ENCODE measurements around the gene SORCS2.
A peak's percentile ranks its signal among the peaks of the same experiment; 100 is the strongest.

SORCS2 gene

GRCh38 chr4:7738458-7739076 is 546.2 kb downstream of the SORCS2 start:
- no peak for DNase-seq

DNA sequence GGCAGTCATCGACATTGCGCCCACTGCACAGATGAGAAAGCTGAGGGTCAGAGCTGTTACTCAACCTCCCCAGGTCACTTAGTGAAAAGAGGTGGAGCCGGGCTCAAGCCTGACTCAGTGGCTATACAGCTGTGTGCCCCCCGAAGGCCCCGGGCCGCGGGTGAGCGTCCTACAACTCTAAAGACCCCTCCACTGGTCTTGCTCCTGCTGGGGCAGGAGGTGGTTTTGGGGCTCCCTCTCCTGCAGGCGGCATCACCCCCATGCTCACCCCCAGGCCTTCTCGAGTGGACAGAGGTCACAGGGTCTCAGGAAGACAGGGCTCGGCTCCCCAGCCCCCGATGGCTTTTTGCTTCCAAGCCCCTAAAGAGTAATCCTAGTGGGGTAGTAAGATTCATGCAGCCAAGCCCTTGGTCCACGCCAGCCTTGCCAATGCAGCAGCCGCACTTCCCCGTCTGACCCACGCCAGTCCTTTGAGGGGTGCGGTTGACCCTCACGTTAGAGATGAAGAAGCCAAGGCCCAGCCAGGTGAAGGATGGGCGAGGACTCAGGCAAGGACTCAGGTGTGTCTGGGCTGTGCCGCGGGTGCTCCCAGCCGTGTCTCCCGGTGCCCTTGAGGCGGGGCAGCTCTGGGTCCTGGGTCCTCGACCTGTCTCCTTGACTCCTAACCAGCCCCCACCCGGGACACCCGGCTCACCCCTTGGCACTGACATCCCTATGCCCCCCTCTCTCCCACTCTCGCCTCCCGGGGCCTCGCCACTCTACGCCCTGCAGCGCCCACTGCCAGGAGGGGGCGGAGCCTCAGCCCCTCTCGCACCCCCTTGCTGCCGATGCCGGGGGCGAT is 547.0 kb downstream of the SORCS2 start:
- DNase-seq = no peak

GRCh38 chr4:7739918-7740865 is 547.9 kb downstream of the SORCS2 start:
- no peak for DNase-seq

DNA sequence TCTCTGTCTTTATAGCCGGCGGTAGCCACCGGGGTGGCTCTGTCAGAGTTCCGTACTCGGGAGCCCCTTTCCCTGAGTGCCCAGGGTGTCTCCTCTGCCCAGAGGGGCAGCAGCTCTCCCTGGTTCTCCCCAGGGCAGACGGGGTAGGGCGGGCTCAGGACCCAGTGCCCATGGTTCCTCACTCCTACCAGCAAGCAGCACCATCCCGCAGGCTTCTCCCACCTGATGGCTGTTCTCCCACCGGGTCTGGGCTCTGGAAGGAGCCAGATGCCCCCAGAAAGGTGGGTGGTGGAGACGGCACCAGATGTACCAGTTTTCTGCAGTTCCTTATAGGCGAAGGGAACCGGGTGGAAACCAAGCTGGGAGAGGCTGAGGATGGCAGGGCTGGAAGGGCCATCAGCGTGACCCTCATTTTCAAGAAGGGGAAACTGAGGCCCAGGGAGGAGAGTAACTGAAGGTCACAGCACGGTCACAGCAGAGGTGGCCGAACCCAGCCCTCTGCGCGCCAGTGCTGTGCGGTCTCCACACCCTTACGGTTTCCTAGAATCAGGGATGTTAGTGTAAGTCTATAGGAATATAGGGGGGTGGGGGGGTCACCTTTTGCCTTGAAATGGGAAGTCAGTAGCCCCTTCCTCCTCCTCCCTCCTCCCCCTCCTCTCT is 548.7 kb downstream of the SORCS2 start:
- no peak for DNase-seq

DNA sequence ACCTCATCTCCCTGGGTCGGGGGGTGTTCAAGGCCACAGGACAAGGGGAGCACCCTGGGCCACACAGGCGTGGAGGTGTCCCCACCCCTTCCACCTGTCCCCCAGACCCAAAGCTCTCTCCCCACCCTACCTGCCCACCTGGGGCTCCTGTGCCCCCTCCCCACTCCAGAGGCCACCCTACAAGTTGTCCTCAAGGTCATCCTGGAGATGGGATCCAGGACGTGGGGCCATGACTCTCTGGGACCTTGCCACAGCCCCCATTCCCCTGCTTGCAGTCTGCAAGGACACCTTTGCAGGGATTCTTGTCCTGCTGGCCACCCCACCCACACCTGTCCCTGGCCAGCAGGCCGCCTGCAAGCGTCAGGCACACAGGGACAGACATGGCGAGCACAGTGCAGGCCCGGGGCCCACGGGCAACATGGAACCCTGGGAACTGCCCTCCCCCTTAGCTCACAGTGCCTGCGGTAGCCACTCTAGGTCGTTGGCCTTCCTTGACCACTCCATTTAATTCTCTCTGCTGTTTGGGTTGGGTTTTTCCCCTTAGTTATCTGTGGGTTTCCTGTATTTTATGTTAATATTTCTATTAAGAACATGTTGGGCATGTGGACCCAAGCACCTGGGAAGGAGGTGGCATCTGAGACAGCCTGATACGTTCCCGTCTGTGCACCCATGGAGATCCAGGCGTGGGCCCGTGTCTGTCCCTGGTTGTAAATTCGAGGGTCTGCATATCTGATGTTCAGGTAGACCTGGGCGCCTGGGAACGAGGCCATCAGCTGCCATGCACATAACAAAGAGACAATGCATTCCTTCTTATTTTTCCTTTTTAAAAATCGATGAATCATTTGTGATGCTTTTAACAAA is 549.8 kb downstream of the SORCS2 start:
- DNase-seq = no peak

GRCh38 chr4:7742807-7743280 is 550.5 kb downstream of the SORCS2 start:
- DNase-seq = no peak

GRCh38 chr4:7744142-7744804 is 551.9 kb downstream of the SORCS2 start:
- DNase-seq = peak in 4 of 51 donors; percentile 4 to 30 (median 18)

GRCh38 chr4:7745301-7745885 is 553.1 kb downstream of the SORCS2 start:
- DNase-seq = no peak

- no peak for DNase-seq
These were observed 554.2 kb downstream of the SORCS2 start for GRCh38 chr4:7746351-7747061.

DNA sequence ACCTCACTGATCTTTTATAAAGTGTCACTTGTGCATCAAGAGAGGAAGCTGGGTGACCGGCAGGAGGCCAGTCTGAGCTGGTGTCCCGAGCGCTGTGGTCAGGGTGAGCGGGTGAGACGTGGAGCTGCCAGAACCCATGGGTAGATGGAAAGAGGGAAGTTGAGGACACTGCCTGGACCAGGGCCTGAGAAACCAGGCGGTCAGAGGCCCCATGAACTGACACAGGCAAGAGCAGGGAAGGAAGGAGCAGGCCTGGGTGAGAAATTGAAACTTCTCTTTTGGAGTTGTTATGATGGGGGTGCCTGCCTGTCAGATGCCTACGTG is 554.7 kb downstream of the SORCS2 start:
- peak in 20 of 51 donors; percentile 10 to 62 (median 22) for DNase-seq

DNA sequence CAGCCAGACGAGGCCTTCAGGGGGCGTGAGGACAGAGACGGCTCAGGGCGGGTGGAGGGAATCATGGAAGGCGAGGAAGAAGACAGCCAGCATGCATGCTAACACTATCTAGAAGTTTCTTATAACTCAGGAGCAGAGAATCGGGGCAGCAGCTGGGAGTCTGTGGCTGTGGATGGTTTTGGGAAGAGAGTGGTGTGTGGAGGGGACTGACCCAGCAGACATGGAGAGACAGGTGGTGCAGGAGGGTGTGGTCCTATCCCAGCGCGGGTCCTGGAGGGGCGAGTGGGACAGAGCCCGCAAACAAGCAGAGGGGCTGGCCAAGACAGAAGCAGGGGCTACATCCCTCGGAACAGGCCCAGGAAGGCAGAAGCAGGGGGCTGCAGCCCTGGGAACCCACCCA is 555.2 kb downstream of the SORCS2 start:
- no peak for DNase-seq

DNA sequence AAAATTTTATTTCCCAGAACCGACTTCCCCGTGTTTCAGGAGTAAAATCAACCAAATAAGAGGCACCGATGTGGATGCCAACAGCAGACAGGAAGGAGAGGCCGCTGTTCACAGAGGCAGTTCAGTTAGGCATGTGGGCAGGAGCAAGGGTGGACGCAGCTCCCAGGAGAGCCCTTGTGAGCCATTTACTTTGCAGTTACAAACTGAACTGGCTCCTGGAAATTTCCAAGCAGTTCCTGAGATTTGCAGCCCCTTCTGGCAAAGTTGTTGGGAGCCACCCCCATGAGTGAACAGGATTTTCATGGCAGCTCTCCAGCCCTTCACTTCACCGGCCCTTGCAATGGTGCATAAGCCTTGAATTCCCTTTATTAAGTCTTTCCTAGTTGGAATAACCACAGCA is 558.2 kb downstream of the SORCS2 start:
- DNase-seq = peak in 1 of 51 donors; percentile 6

- no peak for DNase-seq
These were observed 558.6 kb downstream of the SORCS2 start for GRCh38 chr4:7750972-7751371.

GRCh38 chr4:7752649-7753048 is 560.3 kb downstream of the SORCS2 start:
- no peak for DNase-seq

DNA sequence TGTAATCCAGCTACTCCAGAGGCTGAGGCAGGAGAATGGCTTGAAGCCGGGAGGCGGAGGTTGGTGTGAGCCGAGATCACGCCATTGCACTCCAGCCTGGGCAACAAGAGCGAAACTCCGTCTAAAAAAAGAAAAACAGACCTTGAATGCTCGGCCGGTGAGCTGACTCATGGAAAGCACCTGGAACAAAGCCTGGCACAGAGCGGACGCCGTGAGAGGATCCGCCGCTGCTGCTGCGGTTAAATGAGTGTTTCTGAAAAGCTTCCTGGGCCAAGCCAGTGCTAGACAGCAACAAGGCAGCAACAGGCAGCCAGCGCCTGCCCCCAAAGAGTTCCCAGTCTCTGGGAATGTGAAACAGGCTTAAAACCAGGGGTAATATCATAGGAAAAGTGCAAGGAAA is 560.9 kb downstream of the SORCS2 start:
- DNase-seq = no peak

DNA sequence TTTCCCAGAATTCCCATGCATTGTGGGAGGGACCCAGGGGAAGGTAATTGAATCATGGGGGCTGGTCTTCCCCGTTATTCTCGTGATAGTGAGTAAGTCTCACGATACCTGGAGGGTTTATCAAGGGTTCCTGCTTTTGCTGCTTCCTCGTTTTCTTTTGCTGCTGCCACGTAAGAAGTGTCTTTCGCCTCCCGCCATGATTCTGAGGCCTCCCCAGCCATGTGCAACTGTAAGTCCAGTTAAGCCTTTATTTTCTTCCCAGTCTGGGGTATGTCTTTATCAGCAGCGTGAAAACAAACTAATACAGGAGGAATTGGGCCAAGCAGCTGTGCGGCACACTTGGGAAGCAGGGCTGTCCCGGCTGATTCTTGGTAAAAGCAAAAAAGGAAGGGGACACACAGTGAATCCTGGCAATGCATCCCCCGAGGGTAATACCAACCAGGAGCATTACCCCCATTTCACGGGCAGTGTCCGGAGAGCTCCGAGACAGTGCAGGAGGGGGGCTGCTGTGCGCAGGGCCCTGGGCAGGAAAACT is 561.7 kb downstream of the SORCS2 start:
- no peak for DNase-seq

DNA sequence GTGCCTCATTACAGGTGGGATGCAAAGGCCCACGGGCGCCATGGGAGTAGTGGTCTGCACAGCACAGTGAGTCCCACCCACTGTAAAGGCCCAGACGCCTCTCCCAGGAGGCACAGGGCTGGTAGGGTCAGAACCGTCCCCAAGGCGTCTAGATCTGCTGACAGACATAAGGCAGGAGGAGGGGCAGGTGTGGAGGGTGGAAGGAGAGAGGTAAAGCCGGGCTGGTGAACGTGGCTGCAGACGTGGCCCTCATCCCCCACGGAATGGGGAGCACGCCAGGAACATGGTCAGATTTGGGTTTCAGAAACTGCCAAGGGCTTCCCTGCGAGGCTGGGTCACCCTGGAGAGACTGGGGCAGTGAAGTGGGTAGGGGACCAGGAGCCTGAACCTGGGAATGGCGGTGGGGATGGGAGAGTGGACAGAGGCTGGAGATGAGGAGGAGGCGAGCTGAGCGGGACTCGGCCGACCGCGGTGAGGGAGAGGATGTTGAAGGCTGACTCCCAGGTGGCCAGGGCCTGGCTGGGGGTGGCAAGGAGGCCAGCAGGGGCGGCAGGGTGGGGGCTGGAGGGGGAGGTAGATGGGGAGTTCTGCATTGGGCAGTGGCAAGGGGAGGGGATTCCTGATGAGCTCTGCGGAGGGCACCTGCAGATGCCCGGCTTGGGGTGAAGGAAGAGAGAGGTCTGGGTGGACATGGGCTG is 562.4 kb downstream of the SORCS2 start:
- DNase-seq = no peak

DNA sequence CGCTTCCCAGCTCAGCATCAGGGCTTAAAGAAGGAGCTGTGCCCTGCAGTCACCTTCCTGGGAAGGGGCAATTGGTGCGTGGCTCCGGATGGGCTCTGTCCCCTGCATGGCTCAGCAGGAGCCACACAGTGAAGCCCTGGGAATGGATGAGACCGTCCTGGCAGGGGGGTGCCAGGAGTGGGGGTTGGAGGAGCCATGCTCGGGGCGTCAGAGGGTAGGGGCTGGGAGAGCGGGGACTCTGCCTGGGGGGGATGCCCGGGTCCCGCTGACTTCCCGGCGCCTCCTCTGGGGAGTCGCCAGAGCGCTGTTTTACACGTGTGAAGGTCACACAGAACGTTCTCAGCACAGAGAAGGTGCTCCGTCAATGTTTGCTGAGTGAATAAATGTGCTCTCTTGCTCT is 563.2 kb downstream of the SORCS2 start:
- no peak for DNase-seq

Data from hypothalamus (tissue), 51 donors.